Measurements from ENCODE around the gene TOX4. TPM values are rescaled to one million over a fixed set of nuclear protein-coding genes. Genes with fewer than 3 reads are reported as not detected.

TOX4 gene
- total RNA-seq (2022): 77.4 and 78.0 TPM in 2 replicates
- percentile 81 among the genes with signal in this experiment for Bru-seq, nascent RNA
- BruChase-seq, experiment 1, labeled RNA remaining after a 6-hour chase: percentile 91 among the genes with signal in this experiment
- percentile 87 among the genes with signal in this experiment for BruChase-seq, experiment 2, labeled RNA remaining after a 2-hour chase
- long read RNA-seq, full-length matches to known transcripts: 42 of 68 reads
- long read RNA-seq, partial matches to known transcripts: 22 of 68 reads
- long read RNA-seq, other reads (novel, unspliced or antisense): 4 of 68 reads

DNA sequence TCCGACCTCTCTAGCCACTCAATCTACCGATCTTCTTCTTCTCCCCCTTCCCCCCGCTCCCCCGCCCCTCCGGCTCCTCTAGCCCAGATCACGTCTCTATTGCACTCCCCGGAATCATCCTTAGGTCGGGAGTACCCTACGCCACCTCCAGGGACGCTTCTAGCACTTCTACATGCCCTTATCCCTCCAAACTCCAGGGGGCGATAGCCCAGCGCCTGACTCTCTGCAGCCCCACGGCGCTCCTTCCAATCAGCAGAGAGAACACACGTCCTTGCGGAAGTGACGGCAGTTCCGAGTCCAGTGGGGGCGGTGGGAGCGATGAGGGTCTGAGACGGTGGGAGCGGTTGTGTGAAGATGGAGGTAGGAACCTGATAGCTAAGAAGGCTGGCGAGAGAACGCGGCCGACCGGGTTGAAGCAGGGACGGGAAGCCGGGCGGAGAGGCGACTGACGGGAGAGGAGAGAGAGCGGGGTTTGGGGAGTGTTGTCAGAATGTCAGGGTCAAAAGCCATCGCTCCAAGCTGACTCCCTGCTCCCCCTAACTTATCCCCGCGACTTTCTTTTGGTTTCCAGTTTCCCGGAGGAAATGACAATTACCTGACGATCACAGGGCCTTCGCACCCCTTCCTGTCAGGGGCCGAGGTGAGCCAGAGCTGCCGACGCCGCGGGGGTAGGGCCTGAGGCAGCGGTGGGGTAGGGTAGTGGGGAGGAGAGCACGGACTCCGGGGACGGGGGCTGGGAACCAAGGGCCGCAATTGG is at the start of gene TOX4, which contains the start of gene RAB2B:
TOX4 (plus strand) TSS at position 271 of the 757 bp plus-strand sequence; CDS start at position 355, 84 bp downstream.
RAB2B (minus strand) TSS at position 35 of the 757 bp plus-strand sequence. CDS start 87 bp downstream, outside the sequence.
- DNase-seq: peak; percentile 96
- H3K9me3 Mint-ChIP-seq (ENCODE audit: low read depth, unreplicated experiment): no peaks in the 10 kb centered on the region
- peaks cover 22% of the 10 kb centered on the region for H3K36me3 Mint-ChIP-seq (ENCODE audit: insufficient read depth, unreplicated experiment)
- H3K4me1 Mint-ChIP-seq (ENCODE audit: low read depth, unreplicated experiment): peaks cover 8% of the 10 kb centered on the region
- H3K27ac Mint-ChIP-seq (ENCODE audit: unreplicated experiment): peak within 1 kb of the TSS; percentile 75
- CTCF ChIA-PET: interaction anchor here (0.6 to 2.8 kb wide), 6 partner anchors 13 to 97 kb away, joined by 3 to 9 read pairs (median 4); partner anchors contain the start of genes CHD8 and METTL3
- BruUV-seq (replicated peaks): no TSS peak
- intact Hi-C loops (cut with micrococcal nuclease; ENCODE audit: unreplicated experiment): no loop called here
- peak within 1 kb of the TSS; percentile 77 for H3K4me3 Mint-ChIP-seq (ENCODE audit: low read depth, unreplicated experiment)
- H3K27me3 Mint-ChIP-seq (ENCODE audit: unreplicated experiment): no peaks in the 10 kb centered on the region
- TF ChIP-seq CTCF (IDR thresholded peaks at IDR 0.05; ENCODE audit: unreplicated experiment): peak; percentile 84

- no peaks in the 10 kb centered on the region for H3K9me3 Mint-ChIP-seq (ENCODE audit: low read depth, unreplicated experiment)
- H3K4me3 Mint-ChIP-seq (ENCODE audit: low read depth, unreplicated experiment): no peak overlapping the region
- no peak for TF ChIP-seq CTCF (IDR thresholded peaks at IDR 0.05; ENCODE audit: unreplicated experiment)
- DNase-seq: no peak
- no TSS peak for BruUV-seq (replicated peaks)
- peaks cover 33% of the 10 kb centered on the region for H3K36me3 Mint-ChIP-seq (ENCODE audit: insufficient read depth, unreplicated experiment)
- no peaks in the 10 kb centered on the region for H3K4me1 Mint-ChIP-seq (ENCODE audit: low read depth, unreplicated experiment)
- H3K27ac Mint-ChIP-seq (ENCODE audit: unreplicated experiment): no peak overlapping the region
- H3K27me3 Mint-ChIP-seq (ENCODE audit: unreplicated experiment): no peaks in the 10 kb centered on the region
- CTCF ChIA-PET: no interaction called here
- intact Hi-C loops (cut with micrococcal nuclease; ENCODE audit: unreplicated experiment): no loop called here
Observed at GRCh38 chr14:21428930-21429329, 48.1 kb upstream of the TOX4 start.

DNA sequence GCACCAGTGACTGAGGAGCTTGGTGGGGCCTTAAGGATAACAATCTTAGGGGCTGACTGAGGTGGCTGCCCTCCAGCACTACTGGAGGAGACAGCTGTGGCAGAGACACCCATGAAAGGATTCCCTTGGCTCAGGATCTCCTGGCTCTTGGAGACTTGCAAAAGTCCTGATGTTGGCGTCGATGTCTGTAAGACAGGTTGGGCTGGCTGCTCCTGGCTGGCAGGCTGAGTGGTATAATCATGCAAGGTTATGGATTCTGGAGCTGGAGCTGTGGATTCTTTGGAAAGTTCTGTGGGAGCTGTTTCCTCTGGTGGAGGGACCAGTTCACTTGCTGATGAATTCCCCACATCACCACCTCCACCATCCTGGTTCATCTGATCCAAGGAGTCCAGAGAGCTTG is 45.9 kb upstream of the TOX4 start:
- Mint-ChIP-seq H3K4me3 (ENCODE audit: low read depth, unreplicated experiment) (no peak overlapping the region), H3K27me3 (ENCODE audit: unreplicated experiment) (no peaks in the 10 kb centered on the region), H3K36me3 (ENCODE audit: insufficient read depth, unreplicated experiment) (peaks cover 20% of the 10 kb centered on the region), H3K9me3 (ENCODE audit: low read depth, unreplicated experiment) (no peaks in the 10 kb centered on the region), H3K4me1 (ENCODE audit: low read depth, unreplicated experiment) (peaks cover 10% of the 10 kb centered on the region), H3K27ac (ENCODE audit: unreplicated experiment) (no peak overlapping the region)
- no TSS peak for BruUV-seq (replicated peaks)
- CTCF ChIA-PET: no interaction called here
- intact Hi-C loops (cut with micrococcal nuclease; ENCODE audit: unreplicated experiment): no loop called here
- no peak for DNase-seq
- TF ChIP-seq CTCF (IDR thresholded peaks at IDR 0.05; ENCODE audit: unreplicated experiment): no peak

DNA sequence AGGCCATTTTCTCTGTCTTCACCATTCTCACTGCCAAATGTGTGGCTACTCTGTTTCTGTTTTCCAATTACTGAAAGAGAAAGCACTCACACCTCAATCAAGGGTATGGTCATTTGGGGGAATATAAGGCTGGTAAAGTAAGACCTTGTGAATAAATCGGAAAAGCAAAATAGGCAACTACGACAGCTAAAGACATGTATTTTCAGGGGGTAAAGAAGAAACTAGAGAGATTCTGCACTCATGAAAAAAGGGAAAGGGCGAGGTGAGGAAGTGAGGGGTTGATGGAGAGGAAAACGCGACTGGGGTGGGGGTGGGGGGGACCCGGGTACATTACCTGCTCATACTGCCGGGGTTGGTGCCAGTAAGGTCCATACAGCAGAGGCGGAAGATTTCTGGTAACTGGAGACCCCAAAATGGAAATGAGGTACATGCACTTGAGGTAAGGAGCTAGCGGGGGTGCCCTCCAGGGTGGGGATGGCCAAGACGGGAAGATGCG is 40.4 kb upstream of the TOX4 start:
- no TSS peak for BruUV-seq (replicated peaks)
- CTCF ChIA-PET: interaction anchor here (0.7 to 1.1 kb wide), 3 partner anchors 19 to 401 kb away, joined by 3 to 31 read pairs (median 5); partner anchors contain the start of genes CHD8 and TOX4
- no peak for DNase-seq
- Mint-ChIP-seq H3K4me3 (ENCODE audit: low read depth, unreplicated experiment) (peak overlapping the region; percentile 82), H3K4me1 (ENCODE audit: low read depth, unreplicated experiment) (peaks cover 19% of the 10 kb centered on the region), H3K27ac (ENCODE audit: unreplicated experiment) (peak overlapping the region; percentile 79), H3K36me3 (ENCODE audit: insufficient read depth, unreplicated experiment) (peaks cover 28% of the 10 kb centered on the region), H3K27me3 (ENCODE audit: unreplicated experiment) (no peaks in the 10 kb centered on the region), H3K9me3 (ENCODE audit: low read depth, unreplicated experiment) (no peaks in the 10 kb centered on the region)
- intact Hi-C loops (cut with micrococcal nuclease; ENCODE audit: unreplicated experiment): no loop called here
- no peak for TF ChIP-seq CTCF (IDR thresholded peaks at IDR 0.05; ENCODE audit: unreplicated experiment)

Data from Calu3 (cell line).